Lower leg skin (tissue), 3 donors: ENCODE results near the gene JCAD.

Experiments used
- CTCF ChIP-seq, 3 donors: fragments of 450-650 bp; IDR thresholded peaks; one replicate each; pipeline ENCODE4 v1.5.1; 2016; ENCODE audit warnings: antibody characterized with exemption in 3 of 3, mild to moderate bottlenecking in 3 of 3, moderate library complexity in 2 of 3
- POLR2A ChIP-seq, 2 donors: fragments of 450-650 bp; IDR thresholded peaks; one replicate each; pipeline ENCODE4 v1.6.1; 2016 to 2017; ENCODE audit warnings: antibody characterized with exemption in 2 of 2, mild to moderate bottlenecking in 1 of 2, moderate library complexity in 1 of 2

DNA sequence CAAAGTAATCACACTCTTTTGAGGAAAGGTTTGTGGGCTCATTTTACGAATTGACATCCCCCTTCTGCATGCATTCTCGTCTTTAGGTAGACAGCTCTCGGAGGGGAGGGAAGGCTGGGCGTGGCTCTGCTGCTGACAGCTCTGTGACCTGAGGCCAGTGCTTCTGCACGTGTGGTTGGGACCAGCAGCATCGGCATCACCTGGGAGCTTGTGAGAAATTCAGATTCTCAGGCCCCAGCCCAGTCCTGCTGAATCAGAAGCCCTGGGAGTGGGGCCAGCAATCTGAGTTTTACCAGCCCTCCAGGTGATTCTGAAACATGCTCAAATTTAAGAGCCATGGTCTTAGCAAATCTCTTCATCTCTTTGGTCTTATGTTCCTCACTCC lies 89.4 kb downstream of the JCAD start:
- no peak for TF ChIP-seq POLR2A (IDR thresholded peaks at IDR 0.05)
- no peak for TF ChIP-seq CTCF (IDR thresholded peaks at IDR 0.05)
